Mesodermal cell (in vitro differentiated cells): Measurements from ENCODE around the gene CAPN11.

ENCODE experiments used
- H3K27ac ChIP-seq: 2 replicates; pipeline ENCODE4 v1.7.0; 2013; ENCODE audit warnings: mild to moderate bottlenecking, low read depth, low read length, moderate library complexity; ENCODE audit not compliant: severe bottlenecking
- H3K36me3 ChIP-seq: 2 replicates; pipeline ENCODE4 v1.7.1; 2013; ENCODE audit warnings: mild to moderate bottlenecking, low read length, moderate library complexity; ENCODE audit not compliant: control insufficient read depth, insufficient read depth
- H3K4me1 ChIP-seq: one replicate; pipeline ENCODE4 v1.7.1; 2013; ENCODE audit warnings: mild to moderate bottlenecking, low read length; ENCODE audit not compliant: insufficient read depth, control insufficient read depth, poor library complexity, severe bottlenecking
- H3K4me3 ChIP-seq: 2 replicates; pipeline ENCODE4 v1.7.0; 2013; ENCODE audit warnings: low read length, control low read depth, mild to moderate bottlenecking; ENCODE audit not compliant: insufficient read depth, poor library complexity, severe bottlenecking; ENCODE audit errors: extremely low read depth
- H3K9me3 ChIP-seq: 2 replicates; pipeline ENCODE4 v1.7.1; 2013; ENCODE audit warnings: mild to moderate bottlenecking, low read length, moderate library complexity; ENCODE audit not compliant: control insufficient read depth
- WGBS, 2 experiments: methylation state at CpG; one replicate each; pipeline ENCODE4 v1.1.5; 2013; ENCODE audit warnings: missing lambda C conversion rate in 2 of 2; ENCODE audit not compliant: insufficient coverage in 2 of 2; 5-methylcytosine and 5-hydroxymethylcytosine counted together

CAPN11 gene

DNA sequence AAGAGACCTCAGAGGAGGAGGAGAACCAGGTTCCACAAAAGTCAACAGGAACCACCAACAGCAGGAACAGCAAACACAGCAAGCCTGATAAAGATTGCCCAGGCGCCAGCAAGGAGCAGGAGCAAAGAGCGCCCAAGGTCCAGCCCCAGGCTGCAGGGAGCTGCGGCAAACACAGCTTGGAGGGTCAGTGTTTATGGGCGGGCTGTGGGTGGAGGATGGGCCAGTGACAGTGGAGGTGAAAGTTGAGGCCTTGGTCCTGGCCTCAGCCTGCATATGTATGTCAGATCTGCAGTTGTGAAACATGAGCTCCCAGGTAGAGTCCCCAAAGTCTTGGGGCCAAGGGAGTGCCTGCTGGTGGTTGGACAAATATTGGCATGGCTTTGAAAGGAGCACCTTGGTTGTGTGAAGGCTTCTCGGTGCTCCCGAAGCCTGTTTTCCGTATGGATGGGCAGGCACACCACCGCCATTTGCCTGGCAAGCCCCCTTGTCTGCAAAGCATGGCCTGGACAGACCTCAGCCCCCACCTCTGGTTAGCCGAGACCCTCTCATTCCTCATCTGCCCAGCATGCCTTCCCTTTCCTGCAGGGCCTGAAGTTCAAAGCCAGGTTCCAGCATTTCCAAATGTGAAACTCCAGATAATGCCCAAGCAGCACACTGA lies 2.0 kb upstream of the CAPN11 start:
- Histone ChIP-seq H3K36me3 (no peaks in the 10 kb centered on the region), H3K9me3 (no peaks in the 10 kb centered on the region), H3K4me1 (no peaks in the 10 kb centered on the region), H3K27ac (no peak overlapping the region), H3K4me3 (no peak overlapping the region)
- WGBS, 2 experiments = 84 to 86% methylated on average over 6 to 9 of the region's 9 CpGs

DNA sequence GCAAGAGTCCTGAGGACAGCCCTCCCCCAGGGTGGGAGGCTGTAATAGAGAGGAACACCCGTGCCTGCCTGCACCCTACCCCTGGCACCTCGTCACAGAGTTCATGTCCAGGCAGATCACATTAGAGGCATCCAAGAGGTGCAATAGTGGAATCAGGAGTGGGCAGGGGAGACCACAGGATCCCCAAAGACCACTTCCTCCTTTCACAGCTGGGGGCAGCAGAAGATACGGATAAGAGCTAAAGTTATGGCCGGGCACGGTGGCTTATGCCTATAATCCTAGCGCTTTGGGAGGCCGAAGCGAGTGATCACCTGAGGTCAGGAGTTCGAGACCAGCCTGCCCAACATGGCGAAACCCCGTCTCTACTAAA lies 1.5 kb upstream of the CAPN11 start:
- Histone ChIP-seq H3K4me1 (no peaks in the 10 kb centered on the region), H3K4me3 (no peak overlapping the region), H3K27ac (no peak overlapping the region), H3K9me3 (no peaks in the 10 kb centered on the region), H3K36me3 (no peaks in the 10 kb centered on the region)
- WGBS, 2 experiments = 85 to 90% methylated on average over 7 to 8 of the region's 11 CpGs

DNA sequence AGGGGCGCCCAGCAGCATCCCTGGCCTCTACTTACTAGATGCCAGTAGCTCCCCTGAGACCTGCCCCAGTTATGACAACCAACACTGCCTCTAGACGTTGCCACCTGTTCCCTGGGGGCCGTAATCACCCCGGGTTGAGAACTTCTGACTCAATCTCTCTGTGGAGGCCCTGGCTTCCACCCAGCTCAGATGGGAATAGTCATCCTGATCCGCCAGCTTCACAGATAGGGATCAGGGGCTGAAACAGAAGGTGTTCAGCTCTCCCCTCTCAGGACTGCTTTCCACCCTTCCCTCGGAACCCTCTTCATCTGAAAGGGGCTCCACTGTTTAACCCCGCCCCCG lies 3.3 kb downstream of the CAPN11 start:
- H3K4me1 ChIP-seq = peaks cover 4% of the 10 kb centered on the region
- 59 to 73% methylated on average over 4 to 6 of the region's 8 CpGs for WGBS, 2 experiments
- H3K4me3 ChIP-seq = no peak overlapping the region
- H3K36me3 ChIP-seq = no peaks in the 10 kb centered on the region
- H3K27ac ChIP-seq = no peak overlapping the region
- H3K9me3 ChIP-seq = no peaks in the 10 kb centered on the region

DNA sequence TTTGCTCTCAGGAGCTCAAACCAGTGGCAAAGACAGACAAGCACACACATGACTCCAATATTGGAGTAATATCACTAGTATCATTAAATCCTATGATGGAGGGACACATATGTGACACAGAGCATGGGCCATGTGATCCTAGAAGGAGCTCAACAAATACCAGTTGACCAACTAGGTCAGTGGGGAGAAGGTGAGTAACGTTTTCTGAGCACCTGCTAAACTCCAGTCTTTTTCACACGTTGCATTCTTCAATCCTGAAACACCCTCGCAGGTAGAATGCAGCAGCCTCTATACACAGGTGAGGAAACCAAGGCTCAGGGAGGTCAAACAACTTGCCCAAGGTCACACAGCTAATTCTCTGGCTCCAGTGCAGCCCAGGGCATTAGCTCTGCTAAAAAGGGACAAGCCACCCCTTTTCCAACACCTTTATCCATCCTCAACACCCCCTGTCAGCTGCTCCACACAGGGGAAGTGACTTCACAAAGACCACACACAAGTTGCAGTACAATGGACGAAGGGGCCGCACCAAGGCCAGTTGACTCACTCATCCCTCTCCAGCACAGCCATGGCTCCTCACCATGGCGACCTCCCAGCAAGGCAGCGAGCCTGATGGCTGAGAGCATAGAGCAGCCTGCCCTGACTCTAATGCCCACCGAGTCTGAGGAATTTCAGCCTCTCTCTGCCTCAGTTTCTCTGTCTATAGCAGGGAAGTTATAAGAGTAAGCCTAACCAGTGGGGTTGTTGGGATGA lies 4.4 kb downstream of the CAPN11 start:
- peaks cover 4% of the 10 kb centered on the region for H3K4me1 ChIP-seq
- no peak overlapping the region for H3K27ac ChIP-seq
- 77 to 91% methylated on average over 4 to 7 of the region's 8 CpGs for WGBS, 2 experiments
- no peaks in the 10 kb centered on the region for H3K36me3 ChIP-seq
- H3K4me3 ChIP-seq = no peak overlapping the region
- no peaks in the 10 kb centered on the region for H3K9me3 ChIP-seq

DNA sequence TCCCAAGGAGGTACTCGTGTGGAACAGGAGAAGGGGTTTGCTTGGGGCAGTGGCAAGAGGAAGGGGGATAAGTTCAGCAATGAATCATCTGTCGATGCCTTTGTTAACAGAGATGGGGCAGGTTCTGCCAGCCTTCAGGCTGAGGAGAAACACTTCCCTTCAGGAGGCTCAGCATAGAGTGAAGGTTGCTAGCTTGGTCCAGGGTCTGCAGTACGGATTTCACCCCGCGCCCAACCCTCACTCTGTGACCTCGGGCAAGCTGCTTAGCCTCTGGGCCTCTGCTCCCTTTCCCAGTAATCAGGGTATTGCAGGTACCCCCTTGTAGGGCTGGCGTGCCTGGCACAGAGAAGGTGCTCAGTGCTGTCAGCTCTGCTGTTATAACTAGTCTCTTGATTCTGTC lies 7.5 kb downstream of the CAPN11 start:
- H3K27ac ChIP-seq = no peak overlapping the region
- H3K4me3 ChIP-seq = no peak overlapping the region
- peaks cover 4% of the 10 kb centered on the region for H3K4me1 ChIP-seq
- no peaks in the 10 kb centered on the region for H3K9me3 ChIP-seq
- 81 to 84% methylated on average over 6 to 7 of the region's 7 CpGs for WGBS, 2 experiments
- no peaks in the 10 kb centered on the region for H3K36me3 ChIP-seq

DNA sequence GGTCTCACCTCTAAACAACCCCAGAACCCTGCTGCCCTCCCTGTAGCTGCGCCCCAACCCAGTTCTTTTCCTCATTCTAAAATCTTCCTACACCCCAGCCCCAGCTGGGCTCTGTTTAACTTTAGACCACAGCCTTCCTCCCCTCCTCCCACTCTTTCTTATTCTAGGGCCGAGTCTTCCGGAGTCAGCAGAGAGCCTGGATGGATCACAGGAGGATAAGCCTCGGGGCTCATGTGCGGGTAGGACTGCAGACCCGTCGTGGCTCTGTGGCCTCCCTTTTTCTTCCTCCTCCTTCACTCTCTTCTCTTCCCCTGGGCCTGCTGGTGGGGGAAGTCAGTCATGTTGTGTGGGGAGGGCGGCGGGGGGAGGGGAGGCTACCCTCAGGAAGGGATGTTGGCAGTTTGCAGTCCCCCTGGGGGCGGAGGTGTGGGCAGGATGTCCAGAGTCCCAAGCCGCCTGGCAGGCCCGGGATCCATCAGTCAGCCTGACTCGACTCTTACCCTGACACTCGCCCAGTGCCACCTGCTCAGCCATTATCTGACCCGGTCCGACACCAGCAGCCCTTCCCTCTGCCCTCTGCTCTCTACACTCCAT lies 8.1 kb downstream of the CAPN11 start:
- Histone ChIP-seq H3K4me3 (no peak overlapping the region), H3K27ac (no peak overlapping the region), H3K36me3 (no peaks in the 10 kb centered on the region), H3K9me3 (no peaks in the 10 kb centered on the region), H3K4me1 (peaks cover 4% of the 10 kb centered on the region)
- WGBS, 2 experiments = 43 to 46% methylated on average over 10 to 11 of the region's 16 CpGs

DNA sequence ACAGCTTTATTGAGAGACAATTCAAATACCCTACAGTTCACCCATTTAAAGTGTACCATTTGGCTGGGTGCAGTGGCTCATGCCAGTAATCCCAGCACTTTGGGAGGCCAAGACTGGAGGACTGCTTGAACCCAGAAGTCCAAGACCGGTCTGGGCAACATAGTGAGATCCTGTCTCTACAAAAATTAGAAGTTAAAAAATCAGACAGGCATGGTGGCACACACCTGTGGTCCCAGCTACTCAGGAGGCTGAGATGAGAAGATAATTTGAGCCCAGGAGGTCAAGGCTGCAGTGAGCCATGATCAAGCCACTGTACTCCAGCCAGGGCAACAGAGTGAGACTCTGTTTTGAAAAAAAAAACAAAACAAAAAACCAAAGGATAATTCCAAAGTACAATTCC lies 8.9 kb downstream of the CAPN11 start:
- no peak overlapping the region for H3K4me3 ChIP-seq
- 100% methylated on average over 1 of the region's 1 CpG for whole genome bisulfite sequencing, 2 experiments
- no peaks in the 10 kb centered on the region for H3K36me3 ChIP-seq
- H3K4me1 ChIP-seq = peaks cover 4% of the 10 kb centered on the region
- no peak overlapping the region for H3K27ac ChIP-seq
- H3K9me3 ChIP-seq = no peaks in the 10 kb centered on the region

DNA sequence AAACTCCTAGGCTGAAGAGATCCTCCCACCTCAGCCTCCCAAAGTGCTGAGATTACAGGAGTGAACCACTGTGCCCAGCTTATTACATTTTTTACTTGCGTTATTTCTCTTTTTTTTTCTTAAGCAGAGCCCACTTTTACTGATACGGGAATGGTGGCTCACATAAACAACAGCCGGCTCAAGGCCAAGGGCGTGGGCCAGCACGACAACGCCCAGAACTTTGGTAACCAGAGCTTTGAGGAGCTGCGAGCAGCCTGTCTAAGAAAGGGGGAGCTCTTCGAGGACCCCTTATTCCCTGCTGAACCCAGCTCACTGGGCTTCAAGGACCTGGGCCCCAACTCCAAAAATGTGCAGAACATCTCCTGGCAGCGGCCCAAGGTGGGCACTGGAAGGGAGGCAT lies 10.5 kb downstream of the CAPN11 start:
- no peak overlapping the region for H3K27ac ChIP-seq

DNA sequence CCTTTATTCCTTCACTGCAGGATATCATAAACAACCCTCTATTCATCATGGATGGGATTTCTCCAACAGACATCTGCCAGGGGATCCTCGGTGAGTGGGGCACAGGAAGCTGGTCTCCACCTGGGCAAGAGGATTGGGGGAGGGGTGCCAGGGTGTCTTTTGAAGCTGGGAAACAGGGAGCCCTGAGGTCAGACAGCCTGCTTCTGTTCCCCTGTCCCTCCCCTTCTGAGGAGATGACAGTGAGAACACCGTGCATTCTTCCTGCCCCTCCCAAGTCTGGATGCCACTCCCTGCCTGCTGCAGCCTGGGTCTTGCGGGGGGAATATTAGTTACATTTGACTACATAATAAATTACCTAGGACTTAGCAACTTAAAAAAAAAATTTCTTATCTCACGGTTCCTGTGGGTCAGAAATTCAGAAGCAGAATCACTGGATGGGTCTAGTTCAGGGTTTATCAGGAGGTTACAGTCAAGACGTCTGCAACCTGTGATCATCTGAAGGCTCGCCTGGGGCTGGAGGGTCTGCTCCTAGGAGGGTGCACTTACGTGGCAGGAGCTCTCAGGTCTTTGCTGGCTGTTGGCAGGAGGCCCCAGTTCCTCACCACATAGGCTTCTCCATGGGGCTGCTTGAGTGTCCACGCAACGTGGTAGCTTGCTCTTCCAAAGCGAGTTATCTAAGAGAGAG lies 11.4 kb downstream of the CAPN11 start:
- H3K9me3 ChIP-seq = no peaks in the 10 kb centered on the region
- no peaks in the 10 kb centered on the region for H3K36me3 ChIP-seq

More for the DNA sequence above, 10.5 kb downstream of the CAPN11 start:
- Histone ChIP-seq H3K36me3 (no peaks in the 10 kb centered on the region), H3K4me3 (no peak overlapping the region), H3K9me3 (no peaks in the 10 kb centered on the region), H3K4me1 (peaks cover 4% of the 10 kb centered on the region)
- WGBS, 2 experiments = 97 to 99% methylated on average over 8 of the region's 9 CpGs

DNA sequence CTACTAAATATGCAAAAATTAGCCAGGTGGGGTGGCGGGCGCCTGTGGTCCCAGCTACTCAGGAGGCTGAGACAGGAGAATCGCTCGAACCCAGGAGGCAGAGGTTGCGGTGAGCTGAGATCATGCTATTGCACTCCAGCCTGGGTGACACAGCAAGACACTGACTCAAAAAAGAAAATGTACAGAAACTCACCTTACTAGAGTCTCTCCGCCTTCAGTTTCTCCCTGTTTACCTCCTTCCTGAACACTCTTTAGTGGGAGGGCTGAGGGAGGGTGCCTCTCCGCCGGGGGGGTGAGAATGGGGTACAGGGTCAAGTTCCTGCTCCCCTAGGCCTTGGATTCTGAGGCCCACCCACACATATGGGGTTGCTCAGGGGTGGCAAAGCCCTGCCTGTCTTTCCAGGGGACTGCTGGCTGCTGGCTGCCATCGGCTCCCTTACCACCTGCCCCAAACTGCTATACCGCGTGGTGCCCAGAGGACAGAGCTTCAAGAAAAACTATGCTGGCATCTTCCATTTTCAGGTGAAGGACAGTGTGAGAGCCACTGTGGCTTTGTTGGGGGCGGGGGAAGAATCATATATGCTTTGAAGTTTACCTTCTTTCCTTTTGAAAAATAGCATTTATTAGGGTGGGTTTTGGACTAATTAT lies 13.4 kb downstream of the CAPN11 start:
- Histone ChIP-seq H3K4me1 (no peaks in the 10 kb centered on the region), H3K4me3 (no peak overlapping the region), H3K9me3 (no peaks in the 10 kb centered on the region), H3K36me3 (no peaks in the 10 kb centered on the region), H3K27ac (no peak overlapping the region)
- 82 to 88% methylated on average over 4 to 5 of the region's 12 CpGs for WGBS, 2 experiments

More for the DNA sequence above, 11.4 kb downstream of the CAPN11 start:
- Histone ChIP-seq H3K4me1 (peaks cover 4% of the 10 kb centered on the region), H3K27ac (no peak overlapping the region), H3K4me3 (no peak overlapping the region)
- WGBS, 2 experiments = 91 to 95% methylated on average over 6 of the region's 10 CpGs
